ENCODE results near the gene CNPY3. TPM values are rescaled to one million over a fixed set of nuclear protein-coding genes. Genes with fewer than 3 reads are reported as not detected.

Gene CNPY3
- polyA plus RNA-seq, 1 of the 3 experiments (the other 2 are of a cell fraction): 77.5 TPM

GRCh38 chr6:42959917-42960242 lies 30.6 kb downstream of the CNPY3 start:
- no peaks in the 10 kb centered on the region for H3K9me2 ChIP-seq
- no peaks in the 10 kb centered on the region for H3F3A ChIP-seq (replicated peaks; ENCODE audit: insufficient read depth)
- H3K4me2 ChIP-seq: no peak overlapping the region
- no peak overlapping the region for H2AFZ ChIP-seq (ENCODE audit: low read depth)
- POLR2A ChIA-PET: interaction anchor here (1.2 to 1.5 kb wide), 2 partner anchors 15 to 19 kb away, joined by 3 to 5 read pairs; partner anchors contain the start of gene PEX6
- no peaks in the 10 kb centered on the region for H3K27me3 ChIP-seq (ENCODE audit: insufficient read depth)
- H3K9me3 ChIP-seq: no peaks in the 10 kb centered on the region
- H3K27ac ChIP-seq (ENCODE audit: low read depth in 2 of 2, low read length in 1 of 2): no peak overlapping the region
- no peak overlapping the region for H3K9ac ChIP-seq
- H3K36me3 ChIP-seq (replicated peaks in 1 of 2; ENCODE audit: control insufficient read depth in 1 of 2, insufficient read depth in 2 of 2, low read length in 1 of 2): peaks cover 0 to 10% of the 10 kb centered on the region in 2 experiments
- H3K79me2 ChIP-seq (ENCODE audit: insufficient read depth): no peaks in the 10 kb centered on the region
- no peak overlapping the region for H3K4me3 ChIP-seq (ENCODE audit: low read depth in 2 of 2, low read length in 1 of 2)
- H3K4me1 ChIP-seq (ENCODE audit: control insufficient read depth in 1 of 2, insufficient read depth in 2 of 2, low read depth in 1 of 2, low read length in 1 of 2): peaks cover 0 to 7% of the 10 kb centered on the region in 2 experiments; a peak in 1 of 4 replicates
- no peaks in the 10 kb centered on the region for H4K20me1 ChIP-seq (ENCODE audit: insufficient read depth)
- TF ChIP-seq RXRA (IDR thresholded peaks at IDR 0.05; ENCODE audit: borderline replicate concordance, low read depth) (no peak), RCOR1 (IDR thresholded peaks at IDR 0.05; ENCODE audit: low read length) (no peak), EP300 (IDR thresholded peaks at IDR 0.05; ENCODE audit: borderline replicate concordance in 1 of 2, low read depth in 1 of 2, low read length in 1 of 2) (no peak), MAX (IDR thresholded peaks at IDR 0.05; ENCODE audit: low read depth) (no peak), MEF2A (IDR thresholded peaks at IDR 0.05; ENCODE audit: borderline replicate concordance, low read depth) (no peak), GATA2 (CRISPR knock-in tag; IDR thresholded peaks at IDR 0.05) (no peak), PBX3 (IDR thresholded peaks at IDR 0.05) (no peak)
- 90% methylated on average over 13 of the region's 13 CpGs for WGBS (ENCODE audit: low lambda C conversion rate)
- CTCF ChIA-PET: interaction anchor here (1.1 kb wide), 1 partner anchor 170 kb away, joined by 3 read pairs; no protein-coding TSS in a partner anchor
- DNase-seq: no peak

GRCh38 chr6:42960243-42961019 lies 31.2 kb downstream of the CNPY3 start, which contains the start of gene GNMT:
Gene GNMT (plus strand): TSS chr6:42960754. CDS start chr6:42960768, 14 bp downstream.
- DNase-seq: peak; percentile 84
- CTCF ChIA-PET: interaction anchor here (1.1 to 1.2 kb wide), 2 partner anchors 75 to 170 kb away, joined by 3 read pairs; no protein-coding TSS in a partner anchor
- TF ChIP-seq CHD2 (IDR thresholded peaks at IDR 0.05; ENCODE audit: low read length, partially characterized antibody) (no peak), MXI1 (IDR thresholded peaks at IDR 0.05; ENCODE audit: low read depth, low read length) (no peak), RXRA (IDR thresholded peaks at IDR 0.05; ENCODE audit: borderline replicate concordance, low read depth) (no peak), PBX3 (IDR thresholded peaks at IDR 0.05) (no peak), NFIC (IDR thresholded peaks at IDR 0.05; ENCODE audit: borderline replicate concordance) (no peak), POLR2AphosphoS5 (IDR thresholded peaks at IDR 0.05; ENCODE audit: low read depth, low read length) (no peak), FOSL2 (IDR thresholded peaks at IDR 0.05; ENCODE audit: borderline replicate concordance, low read depth) (no peak), CTCF (IDR thresholded peaks at IDR 0.05) (no peak), ELF1 (IDR thresholded peaks at IDR 0.05) (no peak), YY1 (IDR thresholded peaks at IDR 0.05; ENCODE audit: low read depth) (no peak), REST (IDR thresholded peaks at IDR 0.05; ENCODE audit: low read depth, low read length) (no peak), RCOR1 (IDR thresholded peaks at IDR 0.05; ENCODE audit: low read length) (no peak)

More at GRCh38 chr6:42960243-42961019, 31.2 kb downstream of the CNPY3 start, which contains the start of gene GNMT:
- Histone ChIP-seq H3K4me3 (ENCODE audit: low read depth in 2 of 2, low read length in 1 of 2) (peak within 1 kb of the TSS in 1 of 2 experiments; percentile 34; a peak in 2 of 4 replicates), H3K9me3 (no peaks in the 10 kb centered on the region), H3K9ac (no peak within 1 kb of the TSS), H2AFZ (ENCODE audit: low read depth) (no peak within 1 kb of the TSS), H3K79me2 (ENCODE audit: insufficient read depth) (no peaks in the 10 kb centered on the region), H3K27ac (ENCODE audit: low read depth in 2 of 2, low read length in 1 of 2) (no peak within 1 kb of the TSS), H3K36me3 (replicated peaks in 1 of 2; ENCODE audit: control insufficient read depth in 1 of 2, insufficient read depth in 2 of 2, low read length in 1 of 2) (peaks cover 0 to 15% of the 10 kb centered on the region in 2 experiments), H4K20me1 (ENCODE audit: insufficient read depth) (no peaks in the 10 kb centered on the region), H3K4me1 (ENCODE audit: control insufficient read depth in 1 of 2, insufficient read depth in 2 of 2, low read depth in 1 of 2, low read length in 1 of 2) (peaks cover 0 to 7% of the 10 kb centered on the region in 2 experiments; a peak in 1 of 4 replicates), H3K9me2 (no peaks in the 10 kb centered on the region), H3F3A (replicated peaks; ENCODE audit: insufficient read depth) (no peaks in the 10 kb centered on the region), H3K4me2 (no peak within 1 kb of the TSS; the same call in 1 of the 2 replicates), H3K27me3 (ENCODE audit: insufficient read depth) (no peaks in the 10 kb centered on the region)
- 58% methylated on average over 23 of the region's 62 CpGs for WGBS (ENCODE audit: low lambda C conversion rate)
- POLR2A ChIA-PET: interaction anchor here (1.0 to 1.5 kb wide), 3 partner anchors 14 to 31 kb away, joined by 3 to 5 read pairs (median 4); partner anchors contain the start of genes CNPY3 and PEX6
